ENCODE data around the gene RHBDL2. TPM values are rescaled to one million over a fixed set of nuclear protein-coding genes. Genes with fewer than 3 reads are reported as not detected.

Gene RHBDL2
- total and polyA plus RNA-seq, 2 donors (not counting 3 experiments of a cell fraction or from before 2014, with no cell fraction given), result 0.06 to 1.4 TPM

DNA sequence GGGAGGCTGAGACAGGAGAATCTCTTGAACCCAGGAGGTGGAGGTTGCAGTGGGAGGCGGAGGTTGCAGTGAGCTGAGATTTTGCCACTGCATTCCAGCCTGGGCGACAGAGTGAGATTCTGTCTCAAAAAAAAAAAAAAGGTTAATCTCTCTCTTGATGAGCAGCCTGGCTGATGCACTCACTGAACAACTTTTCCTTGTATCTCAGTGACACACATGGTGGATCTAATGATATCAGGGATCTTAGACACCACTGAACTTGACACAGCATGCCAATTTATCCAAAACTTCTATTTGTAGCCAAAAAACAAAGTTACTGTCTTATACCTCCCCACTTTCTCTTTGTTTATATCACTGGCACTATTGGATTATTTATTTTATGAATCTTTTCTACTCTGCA is 16.2 kb downstream of the RHBDL2 start:
- TF ChIP-seq, protein P1, sequence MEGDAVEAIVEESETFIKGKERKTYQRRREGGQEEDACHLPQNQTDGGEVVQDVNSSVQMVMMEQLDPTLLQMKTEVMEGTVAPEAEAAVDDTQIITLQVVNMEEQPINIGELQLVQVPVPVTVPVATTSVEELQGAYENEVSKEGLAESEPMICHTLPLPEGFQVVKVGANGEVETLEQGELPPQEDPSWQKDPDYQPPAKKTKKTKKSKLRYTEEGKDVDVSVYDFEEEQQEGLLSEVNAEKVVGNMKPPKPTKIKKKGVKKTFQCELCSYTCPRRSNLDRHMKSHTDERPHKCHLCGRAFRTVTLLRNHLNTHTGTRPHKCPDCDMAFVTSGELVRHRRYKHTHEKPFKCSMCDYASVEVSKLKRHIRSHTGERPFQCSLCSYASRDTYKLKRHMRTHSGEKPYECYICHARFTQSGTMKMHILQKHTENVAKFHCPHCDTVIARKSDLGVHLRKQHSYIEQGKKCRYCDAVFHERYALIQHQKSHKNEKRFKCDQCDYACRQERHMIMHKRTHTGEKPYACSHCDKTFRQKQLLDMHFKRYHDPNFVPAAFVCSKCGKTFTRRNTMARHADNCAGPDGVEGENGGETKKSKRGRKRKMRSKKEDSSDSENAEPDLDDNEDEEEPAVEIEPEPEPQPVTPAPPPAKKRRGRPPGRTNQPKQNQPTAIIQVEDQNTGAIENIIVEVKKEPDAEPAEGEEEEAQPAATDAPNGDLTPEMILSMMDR (IDR thresholded peaks at IDR 0.05; ENCODE audit: extremely low read depth in 1 of 2, insufficient read depth in 1 of 2, low read depth in 1 of 2, low read length in 2 of 2), result no peak
- no peak for TF ChIP-seq POLR2A (IDR thresholded peaks at IDR 0.05; ENCODE audit: low read depth, low read length)
- TF ChIP-seq MYC (IDR thresholded peaks at IDR 0.05; ENCODE audit: low read depth, low read length), result no peak
- no peak for TF ChIP-seq POLR2AphosphoS5 (IDR thresholded peaks at IDR 0.05; ENCODE audit: insufficient read depth, low read depth, low read length)
- TF ChIP-seq EZH2 (IDR thresholded peaks at IDR 0.05; ENCODE audit: borderline replicate concordance, low read depth, low read length, severe bottlenecking), result no peak
- TF ChIP-seq JUN (IDR thresholded peaks at IDR 0.05; ENCODE audit: borderline replicate concordance, insufficient read depth, insufficient read length, low read depth), result no peak
- TF ChIP-seq FOS (IDR thresholded peaks at IDR 0.05; ENCODE audit: borderline replicate concordance, insufficient read depth, low read length), result no peak
- TF ChIP-seq, protein P2, sequence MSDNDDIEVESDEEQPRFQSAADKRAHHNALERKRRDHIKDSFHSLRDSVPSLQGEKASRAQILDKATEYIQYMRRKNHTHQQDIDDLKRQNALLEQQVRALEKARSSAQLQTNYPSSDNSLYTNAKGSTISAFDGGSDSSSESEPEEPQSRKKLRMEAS (IDR thresholded peaks at IDR 0.05; ENCODE audit: insufficient read depth, insufficient read length), result no peak
- TF ChIP-seq GATA2 (IDR thresholded peaks at IDR 0.05; ENCODE audit: insufficient read depth, insufficient read length, low read depth, low read length), result no peak
- H2AFZ ChIP-seq (ENCODE audit: low read depth, low read length), result no peak overlapping the region
- intact Hi-C loops (cut with micrococcal nuclease) (no loop called here), dilution Hi-C loops (cut with MboI; ENCODE audit: extremely low pct_ligation_motif_present, low sequenced_read_pairs) (no loop called here)
- DNase-seq (ENCODE audit: low read depth, low spot score) (no peak), FAIRE-seq (no peak)
- H3K9me3 ChIP-seq (replicated peaks; ENCODE audit: control insufficient read depth, insufficient read depth, low read length), result no peaks in the 10 kb centered on the region
- H3K4me1 ChIP-seq (ENCODE audit: control insufficient read depth, extremely low read depth, insufficient read depth, low read length), result no peaks in the 10 kb centered on the region
- no peaks in the 10 kb centered on the region for H3K79me2 ChIP-seq (ENCODE audit: control insufficient read depth, insufficient read depth, low read length)
- no TSS peak for BruUV-seq (replicated peaks)
- H3K9me1 ChIP-seq (replicated peaks; ENCODE audit: control insufficient read depth, extremely low read depth, insufficient read depth, low read length), result no peaks in the 10 kb centered on the region
- CTCF ChIA-PET, result no interaction called here
- H3K27ac ChIP-seq (ENCODE audit: insufficient read depth, low read depth, low read length), result no peak overlapping the region
- H3K4me3 ChIP-seq (replicated peaks in 1 of 3; ENCODE audit: insufficient read depth in 1 of 3, low read depth in 1 of 3, low read length in 3 of 3), result no peak overlapping the region
- H3K9ac ChIP-seq (replicated peaks; ENCODE audit: extremely low read depth, insufficient read depth, low read length), result no peak overlapping the region
- no peaks in the 10 kb centered on the region for H3K27me3 ChIP-seq (ENCODE audit: control insufficient read depth in 2 of 2, insufficient read depth in 2 of 2, low read length in 2 of 2)
- H4K20me1 ChIP-seq (replicated peaks; ENCODE audit: control insufficient read depth, extremely low read depth, insufficient read depth, low read length), result no peaks in the 10 kb centered on the region
- H3K36me3 ChIP-seq (ENCODE audit: control insufficient read depth in 2 of 2, extremely low read depth in 1 of 2, insufficient read depth in 2 of 2, low read length in 2 of 2), result no peaks in the 10 kb centered on the region
- no peak overlapping the region for H3K4me2 ChIP-seq (ENCODE audit: insufficient read depth, low read length)
- POLR2A ChIA-PET, result no interaction called here
